Naive thymus-derived CD8-positive, alpha-beta T cell (primary cell): ENCODE measurements around the gene DMXL1. TPM values are rescaled to one million over a fixed set of nuclear protein-coding genes. Genes with fewer than 3 reads are reported as not detected.

ENCODE experiments used
- ATAC-seq, 2 donors: fragments of 150-1000 bp; cut with Tn5 transposase in 1 of 2; sonication (Bioruptor Pico), chemical (Tn5 transposase) in 1 of 2; 1 replicate in 1 of 2; 2 replicates in 1 of 2; pipeline ENCODE4 v1.10.0; 2021; ENCODE audit warnings: mild to moderate bottlenecking in 2 of 2, moderate library complexity in 2 of 2
- POLR2A ChIA-PET: fragments of 350-600 bp; sonication (Branson Sonifier 250); formaldehyde crosslinking; loops from one replicate; lab custom pipeline; 2021; ENCODE audit warnings: antibody characterized with exemption; lab: Charles Lee
- DNase-seq, 10 donors: peaks; one replicate each; pipeline versions ENCODE4 v3.0.0 to v3.0.0-alpha.2; 2020 to 2022
- H3K27ac Mint-ChIP-seq, 10 donors: one replicate each; pipeline ENCODE4 v1.8.0; 2020 to 2022; ENCODE audit warnings: mild to moderate bottlenecking in 10 of 10, mixed read lengths in 10 of 10, moderate library complexity in 4 of 10, inconsistent platforms in 1 of 10
- H3K27me3 Mint-ChIP-seq, 5 donors: one replicate each; pipeline ENCODE4 v1.8.0; 2021 to 2022; ENCODE audit warnings: mixed read lengths in 5 of 5
- H3K36me3 Mint-ChIP-seq, 3 donors: one replicate each; pipeline ENCODE4 v1.8.0; 2020 to 2022; ENCODE audit warnings: mixed read lengths in 3 of 3, mild to moderate bottlenecking in 2 of 3, inconsistent platforms in 1 of 3
- H3K4me1 Mint-ChIP-seq, 4 donors: one replicate each; pipeline ENCODE4 v1.8.0; 2021 to 2022; ENCODE audit warnings: mixed read lengths in 4 of 4
- H3K4me3 Mint-ChIP-seq, 10 donors: one replicate each; pipeline ENCODE4 v1.8.0; 2020 to 2022; ENCODE audit warnings: mild to moderate bottlenecking in 10 of 10, mixed read lengths in 10 of 10, moderate library complexity in 6 of 10, inconsistent platforms in 1 of 10
- H3K9me3 Mint-ChIP-seq, 9 donors: one replicate each; pipeline ENCODE4 v1.8.0; 2020 to 2022; ENCODE audit warnings: mixed read lengths in 9 of 9, mild to moderate bottlenecking in 3 of 9, inconsistent platforms in 1 of 9, moderate library complexity in 1 of 9
- polyA plus RNA-seq, 3 donors: library from polyadenylated mRNA; unstranded; fragments of 300-500 nt; fragmentation: Illumina TruSeq; gene quantifications; one replicate each; pipeline ENCODE4 v1.2.3, GENCODE V29; 2021
- total RNA-seq, 8 experiments: library from RNA in 2 of 8; stranded (reverse) in 2 of 8; gene quantifications; one replicate each; pipeline ENCODE4 v1.2.3 and lab custom pipeline; 2021 to 2026

DMXL1 gene
- total and polyA plus RNA-seq, 5 experiments from 2014 or later = 15.0 to 43.3 (median 19.9) TPM

DNA sequence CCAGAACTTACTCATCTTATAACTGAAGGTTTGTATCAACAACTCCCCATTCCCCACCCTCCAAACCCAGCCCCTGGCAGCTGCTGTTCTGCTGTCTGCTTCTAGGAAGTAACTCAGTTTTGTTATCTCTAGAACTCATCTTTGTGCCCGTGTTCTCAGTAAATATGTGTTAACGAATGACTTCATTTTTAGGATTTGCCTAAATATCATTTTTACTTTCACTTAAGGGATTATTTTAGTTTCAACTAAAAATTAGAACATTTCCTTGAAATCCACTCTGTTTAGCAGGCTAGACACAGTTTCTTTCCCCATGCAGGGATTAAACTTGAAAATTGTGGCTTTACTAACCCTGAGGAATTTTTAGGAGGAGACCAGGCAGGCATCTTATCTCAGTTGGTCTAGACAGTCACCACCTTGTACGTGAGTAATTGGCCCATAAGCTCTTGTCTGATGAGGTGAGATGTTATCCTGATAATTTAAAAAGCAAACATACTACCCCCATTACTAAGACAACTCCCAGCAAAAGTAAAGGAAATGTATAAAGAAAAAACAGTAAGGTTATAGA lies 216.7 kb downstream of the DMXL1 start:
- peak overlapping the region; percentile 92 to 98 (median 96) for H3K27ac Mint-ChIP-seq
- peaks cover 51 to 100% (median 98%) of the 10 kb centered on the region in 4 donors for H3K4me1 Mint-ChIP-seq
- DNase-seq (peak in 5 of 10 donors; percentile 27 to 68 (median 56)), ATAC-seq (peak; percentile 61 to 65)
- peaks cover 0 to 27% (median 11%) of the 10 kb centered on the region in 3 donors for H3K36me3 Mint-ChIP-seq
- H3K4me3 Mint-ChIP-seq = peak overlapping the region; percentile 64 to 100 (median 84)
- POLR2A ChIA-PET = interaction anchor here (0.7 to 5.4 kb wide), 5 partner anchors 9 to 21 kb away, joined by 3 to 40 read pairs (median 3); no protein-coding TSS in a partner anchor
- no peaks in the 10 kb centered on the region for H3K27me3 Mint-ChIP-seq
- peaks cover 0 to 4% (median 0%) of the 10 kb centered on the region in 9 donors for H3K9me3 Mint-ChIP-seq

DNA sequence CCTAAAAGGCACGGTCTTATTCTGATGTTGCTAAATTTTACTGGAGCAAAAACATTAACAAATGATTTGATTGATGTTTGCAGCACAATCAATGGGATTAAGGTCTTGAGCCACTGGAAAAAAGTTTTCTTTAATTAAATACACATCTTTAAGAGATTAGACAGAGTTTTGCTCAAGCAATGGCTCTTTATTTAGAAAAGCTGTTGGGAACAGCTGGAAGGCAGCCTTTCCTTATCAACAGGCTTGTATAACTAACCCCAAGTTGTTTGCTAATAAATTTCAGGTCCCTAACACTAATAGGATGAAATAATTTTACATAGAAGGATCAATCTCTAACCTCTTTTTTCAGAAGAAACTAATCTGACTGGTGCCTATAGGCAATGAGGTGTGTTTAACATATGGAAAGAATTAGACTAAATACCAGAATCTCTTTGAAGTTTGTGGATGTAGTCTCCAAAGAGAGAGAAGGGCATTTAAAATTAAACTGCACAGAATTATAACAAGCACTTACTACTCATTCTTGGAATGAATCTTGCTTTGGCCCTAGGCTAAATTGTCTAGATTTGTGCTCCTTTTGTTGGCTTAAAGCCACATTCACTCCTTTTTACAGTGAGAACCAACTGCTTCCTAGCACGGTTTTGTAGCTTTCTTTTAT lies 217.6 kb downstream of the DMXL1 start:
- peaks cover 0 to 24% (median 10%) of the 10 kb centered on the region in 3 donors for H3K36me3 Mint-ChIP-seq
- peak overlapping the region; percentile 64 to 100 (median 84) for H3K4me3 Mint-ChIP-seq
- H3K4me1 Mint-ChIP-seq = peaks cover 47 to 99% (median 97%) of the 10 kb centered on the region in 4 donors
- H3K27ac Mint-ChIP-seq = peak overlapping the region; percentile 92 to 98 (median 96)
- POLR2A ChIA-PET = interaction anchor here (1.0 to 5.4 kb wide), 5 partner anchors 10 to 20 kb away, joined by 3 to 40 read pairs (median 6); no protein-coding TSS in a partner anchor
- ATAC-seq (no peak), DNase-seq (no peak)
- no peaks in the 10 kb centered on the region for H3K27me3 Mint-ChIP-seq
- peaks cover 0 to 9% (median 1%) of the 10 kb centered on the region in 9 donors for H3K9me3 Mint-ChIP-seq

DNA sequence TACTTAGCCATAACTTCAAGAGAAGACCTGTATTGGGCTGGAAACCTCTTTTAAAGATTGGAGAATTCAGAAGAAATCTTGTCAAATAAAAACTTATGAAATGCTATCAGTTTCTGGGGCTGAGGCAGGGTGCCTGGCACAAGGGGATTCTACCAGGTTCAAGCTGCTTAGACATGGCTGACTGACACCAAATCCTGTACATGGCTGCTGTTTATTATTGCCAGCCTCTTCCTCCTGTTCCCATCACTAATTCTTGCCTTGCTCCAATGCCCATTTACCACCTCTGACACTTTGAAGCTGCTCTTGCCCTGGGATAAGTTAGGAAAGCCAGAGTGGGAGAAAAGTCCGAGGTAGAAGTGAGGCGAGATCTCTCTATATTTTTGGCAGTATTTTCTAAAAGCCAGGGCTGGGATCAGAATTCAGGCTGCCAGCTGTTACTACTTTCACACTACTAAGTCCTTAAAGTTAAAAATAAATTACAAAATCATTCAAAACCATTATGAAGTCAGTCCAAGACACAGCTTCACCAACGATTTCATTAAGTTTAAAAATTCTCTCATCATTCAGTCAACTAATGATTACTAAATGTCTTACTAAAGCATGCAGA lies 218.7 kb downstream of the DMXL1 start:
- H3K9me3 Mint-ChIP-seq = peaks cover 0 to 10% (median 3%) of the 10 kb centered on the region in 9 donors
- POLR2A ChIA-PET = interaction anchor here (0.7 to 5.4 kb wide), 9 partner anchors 10 to 123 kb away, joined by 3 to 40 read pairs (median 6); no protein-coding TSS in a partner anchor
- no peak for ATAC-seq

DNA sequence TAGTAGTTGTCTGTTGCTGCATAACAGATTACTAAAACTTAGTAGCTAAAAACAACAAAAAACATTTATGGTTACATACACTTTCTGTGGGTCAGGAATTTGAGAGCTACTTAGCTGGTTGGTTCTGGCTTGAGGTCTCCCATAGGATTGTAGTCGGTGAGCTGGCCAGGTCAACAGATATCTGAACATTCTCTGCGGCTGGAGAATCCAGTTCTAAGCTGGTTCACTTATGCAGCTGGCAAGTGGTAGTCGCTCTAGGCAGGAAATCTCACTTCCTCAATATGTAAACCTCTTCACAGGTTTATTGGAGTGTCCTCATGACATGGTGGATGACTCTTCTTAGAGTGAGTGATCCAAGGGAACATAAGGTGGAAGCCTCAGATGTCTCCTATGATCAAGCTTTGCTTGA lies 219.3 kb downstream of the DMXL1 start:
- H3K27me3 Mint-ChIP-seq = no peaks in the 10 kb centered on the region
- POLR2A ChIA-PET = interaction anchor here (0.7 to 5.4 kb wide), 11 partner anchors 10 to 122 kb away, joined by 3 to 40 read pairs (median 5); no protein-coding TSS in a partner anchor
- H3K27ac Mint-ChIP-seq = peak overlapping the region; percentile 91 to 98 (median 96)
- ATAC-seq = peak; percentile 43 to 51
- peaks cover 0 to 12% (median 8%) of the 10 kb centered on the region in 9 donors for H3K9me3 Mint-ChIP-seq
- H3K36me3 Mint-ChIP-seq = peaks cover 0 to 20% (median 8%) of the 10 kb centered on the region in 3 donors
- peaks cover 39 to 89% (median 83%) of the 10 kb centered on the region in 4 donors for H3K4me1 Mint-ChIP-seq
- H3K4me3 Mint-ChIP-seq = peak overlapping the region; percentile 53 to 100 (median 82)
- peak in 1 of 10 donors; percentile 24 for DNase-seq

More for the DNA sequence above, 218.7 kb downstream of the DMXL1 start:
- Mint-ChIP-seq H3K4me1 (peaks cover 42 to 94% (median 89%) of the 10 kb centered on the region in 4 donors), H3K36me3 (peaks cover 0 to 21% (median 7%) of the 10 kb centered on the region in 3 donors), H3K4me3 (peak overlapping the region; percentile 55 to 100 (median 82)), H3K27ac (peak overlapping the region; percentile 91 to 98 (median 96)), H3K27me3 (no peaks in the 10 kb centered on the region)
- DNase-seq = no peak

DNA sequence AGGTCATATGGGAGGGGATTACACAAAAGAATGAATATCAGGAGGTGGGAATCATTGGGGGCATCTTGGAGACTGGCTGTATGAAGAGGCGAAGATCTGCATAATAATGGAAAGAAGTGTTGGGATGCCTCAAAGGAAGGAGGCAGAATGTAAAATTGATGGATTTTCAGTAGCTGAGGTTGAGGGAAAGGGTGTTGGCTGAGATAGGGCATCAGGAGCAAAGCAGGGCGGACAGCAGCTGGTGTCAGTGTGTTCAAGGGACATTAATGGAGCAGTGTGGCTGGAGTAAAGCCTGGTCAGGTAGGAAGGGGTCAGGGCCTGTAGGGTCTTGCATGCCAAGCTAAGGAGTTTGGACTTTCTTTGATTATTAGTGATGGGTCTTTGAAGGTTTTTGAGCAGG lies 219.7 kb downstream of the DMXL1 start:
- DNase-seq (no peak), ATAC-seq (no peak)
- peak overlapping the region in 9 of 10 donors; percentile 73 to 100 (median 83) for H3K4me3 Mint-ChIP-seq
- H3K27me3 Mint-ChIP-seq = no peaks in the 10 kb centered on the region
- peak overlapping the region; percentile 91 to 98 (median 96) for H3K27ac Mint-ChIP-seq
- H3K9me3 Mint-ChIP-seq = peaks cover 0 to 12% (median 8%) of the 10 kb centered on the region in 9 donors
- POLR2A ChIA-PET = interaction anchor here (0.7 to 5.4 kb wide), 11 partner anchors 9 to 122 kb away, joined by 3 to 40 read pairs (median 5); no protein-coding TSS in a partner anchor
- H3K36me3 Mint-ChIP-seq = peaks cover 0 to 20% (median 8%) of the 10 kb centered on the region in 3 donors
- H3K4me1 Mint-ChIP-seq = peaks cover 38 to 86% (median 79%) of the 10 kb centered on the region in 4 donors

DNA sequence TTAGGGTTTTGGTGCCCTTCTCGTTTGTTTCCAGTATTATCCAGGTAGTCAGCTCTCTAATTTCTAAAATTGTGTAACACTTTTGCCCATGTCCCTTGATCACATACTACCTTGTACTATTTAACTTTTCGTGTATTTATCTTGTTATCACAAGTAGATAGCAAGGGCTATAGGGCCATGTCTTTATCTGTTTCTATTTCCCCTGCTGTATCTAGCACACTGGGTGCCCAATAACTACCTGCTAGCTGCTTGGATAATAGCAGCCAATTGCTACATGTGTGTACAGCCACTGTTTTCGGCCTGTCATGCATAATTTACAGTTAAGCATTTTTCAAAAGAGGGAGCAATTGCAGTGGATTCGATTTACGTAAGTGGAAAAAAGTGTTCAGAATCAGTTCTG lies 220.2 kb downstream of the DMXL1 start:
- POLR2A ChIA-PET = interaction anchor here (0.7 to 5.4 kb wide), 9 partner anchors 9 to 47 kb away, joined by 3 to 40 read pairs (median 5); no protein-coding TSS in a partner anchor

DNA sequence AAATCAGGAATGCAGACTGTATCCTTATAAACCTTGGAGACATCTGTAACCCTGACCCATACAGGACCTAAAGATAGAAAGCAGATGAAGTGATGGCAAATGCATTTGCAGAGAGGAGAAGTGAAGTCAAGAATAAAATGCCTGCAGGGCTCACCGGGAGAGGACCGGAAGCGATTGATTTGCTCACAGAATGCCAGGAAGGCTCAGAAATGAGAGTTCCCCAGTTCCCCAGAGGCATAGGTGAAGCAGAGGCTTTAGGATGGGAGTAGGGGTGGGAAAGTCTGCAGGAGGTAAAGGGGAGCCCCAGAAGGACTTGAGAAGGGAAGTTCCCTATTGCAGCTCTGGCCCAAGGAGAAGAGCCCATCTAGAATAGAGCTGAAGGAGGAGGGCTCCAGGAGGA lies 221.0 kb downstream of the DMXL1 start:
- peaks cover 0 to 17% (median 10%) of the 10 kb centered on the region in 9 donors for H3K9me3 Mint-ChIP-seq
- H3K4me1 Mint-ChIP-seq = peaks cover 37 to 79% (median 66%) of the 10 kb centered on the region in 4 donors

More for the DNA sequence above, 220.2 kb downstream of the DMXL1 start:
- Mint-ChIP-seq H3K9me3 (peaks cover 0 to 12% (median 8%) of the 10 kb centered on the region in 9 donors), H3K4me3 (peak overlapping the region in 8 of 10 donors; percentile 73 to 100 (median 84)), H3K4me1 (peaks cover 38 to 82% (median 74%) of the 10 kb centered on the region in 4 donors), H3K27me3 (no peaks in the 10 kb centered on the region), H3K27ac (peak overlapping the region in 9 of 10 donors; percentile 91 to 98 (median 97)), H3K36me3 (peaks cover 0 to 20% (median 8%) of the 10 kb centered on the region in 3 donors)
- ATAC-seq (no peak), DNase-seq (no peak)

DNA sequence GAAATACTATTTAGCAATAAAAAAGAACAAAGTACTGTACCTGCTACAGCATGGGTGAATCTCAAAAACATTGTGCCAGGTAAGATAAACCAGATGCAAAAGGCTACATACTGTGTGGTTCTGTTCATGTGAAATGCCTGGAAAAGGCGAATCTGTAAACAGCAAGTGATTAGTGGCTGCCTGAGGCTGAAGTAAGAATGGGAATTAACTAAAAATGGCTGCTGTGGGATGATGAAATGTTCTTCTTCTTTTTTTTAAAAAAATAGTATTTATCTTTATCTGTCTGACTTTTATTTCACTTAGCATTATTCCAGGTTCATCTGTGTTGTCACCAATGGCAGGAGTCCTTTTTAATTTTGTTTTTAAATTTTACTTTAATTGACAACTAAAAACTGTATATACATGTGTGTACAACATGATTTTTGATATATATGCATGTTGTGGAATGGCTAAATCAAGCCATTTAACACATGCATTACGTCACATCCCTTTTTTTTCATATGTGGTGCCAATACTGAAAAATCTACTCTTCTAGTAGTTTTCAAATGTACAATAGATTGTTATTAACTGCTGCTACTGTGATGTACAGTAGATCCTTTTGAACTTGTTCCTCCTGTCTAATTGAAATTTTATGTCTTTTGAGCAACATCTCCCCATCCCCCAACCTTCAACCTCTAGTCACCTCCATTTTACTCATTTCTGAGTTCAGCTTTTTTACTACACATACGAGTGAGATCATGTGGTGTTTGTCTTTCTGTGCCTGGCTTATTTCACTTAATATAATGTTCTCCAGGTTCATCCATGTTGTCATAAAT lies 222.0 kb downstream of the DMXL1 start:
- Mint-ChIP-seq H3K36me3 (peaks cover 0 to 21% (median 12%) of the 10 kb centered on the region in 3 donors), H3K4me1 (peaks cover 33 to 76% (median 56%) of the 10 kb centered on the region in 4 donors), H3K27ac (peak overlapping the region in 9 of 10 donors; percentile 39 to 94 (median 77)), H3K4me3 (peak overlapping the region in 6 of 10 donors; percentile 2 to 100 (median 17)), H3K9me3 (peaks cover 0 to 23% (median 10%) of the 10 kb centered on the region in 9 donors), H3K27me3 (no peaks in the 10 kb centered on the region)
- no peak for DNase-seq
- POLR2A ChIA-PET = interaction anchor here (0.9 kb wide), 1 partner anchor 15 kb away, joined by 3 read pairs; no protein-coding TSS in a partner anchor
- ATAC-seq = no peak

More for the DNA sequence above, 221.0 kb downstream of the DMXL1 start:
- POLR2A ChIA-PET = interaction anchor here (2.7 kb wide), 1 partner anchor 13 kb away, joined by 16 read pairs; no protein-coding TSS in a partner anchor
- Mint-ChIP-seq H3K36me3 (peaks cover 0 to 20% (median 12%) of the 10 kb centered on the region in 3 donors), H3K27me3 (no peaks in the 10 kb centered on the region), H3K27ac (peak overlapping the region; percentile 69 to 98 (median 96)), H3K4me3 (peak overlapping the region; percentile 26 to 100 (median 56))
- ATAC-seq = no peak
- no peak for DNase-seq

DNA sequence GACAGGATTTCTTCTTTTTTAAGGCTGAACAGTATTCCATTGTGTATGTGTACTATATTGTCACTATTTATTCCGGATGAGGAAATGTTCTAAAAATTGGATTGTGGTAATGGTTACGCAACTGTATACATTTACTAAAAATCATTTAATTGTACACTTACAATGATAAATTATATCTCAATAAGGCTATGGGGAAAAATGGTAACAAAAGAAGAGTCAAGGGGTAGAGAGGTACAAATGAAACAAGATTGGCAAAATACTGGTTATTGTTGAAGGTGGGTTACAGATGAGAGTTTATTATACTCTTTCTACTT lies 222.6 kb downstream of the DMXL1 start:
- peaks cover 0 to 23% (median 10%) of the 10 kb centered on the region in 9 donors for H3K9me3 Mint-ChIP-seq
- DNase-seq = no peak
- ATAC-seq = no peak
- H3K4me1 Mint-ChIP-seq = peaks cover 30 to 72% (median 51%) of the 10 kb centered on the region in 4 donors
- H3K27ac Mint-ChIP-seq = peak overlapping the region in 7 of 10 donors; percentile 39 to 94 (median 71)
- peak overlapping the region in 4 of 10 donors; percentile 2 to 18 (median 12) for H3K4me3 Mint-ChIP-seq
- H3K27me3 Mint-ChIP-seq = no peaks in the 10 kb centered on the region
- peaks cover 0 to 21% (median 12%) of the 10 kb centered on the region in 3 donors for H3K36me3 Mint-ChIP-seq
- POLR2A ChIA-PET = interaction anchor here (0.9 kb wide), 1 partner anchor 8 kb away, joined by 3 read pairs; no protein-coding TSS in a partner anchor
